GM21723 (cell line): Measurements from ENCODE around the gene DCAF8L2.
"Not testable (repeated sequence)": the region's sequence is repeated elsewhere in the genome, so short reads cannot be mapped to it uniquely, and the experiment has no call there.

Source experiments
- ATAC-seq: cut with Tn5 transposase; IDR thresholded peaks from one replicate; pipeline ENCODE4 v1.9.1; 2021; ENCODE audit warnings: mild to moderate bottlenecking, moderate library complexity; ENCODE audit not compliant: unreplicated experiment

Gene DCAF8L2

GRCh38 chrX:27590044-27590443, at the start of gene DCAF8L2:
TSS of gene DCAF8L2 (plus strand) at chrX:27590344. CDS start at chrX:27746896, 156,552 bp downstream.
- no peak for ATAC-seq

- ATAC-seq: not testable (repeated sequence)
Observed at GRCh38 chrX:27541161-27541560, 49.0 kb upstream of the DCAF8L2 start.

GRCh38 chrX:27548624-27549023, 41.5 kb upstream of the DCAF8L2 start:
- ATAC-seq: no peak

GRCh38 chrX:27549688-27550087, 40.5 kb upstream of the DCAF8L2 start:
- ATAC-seq: no peak

GRCh38 chrX:27555514-27555913, 34.6 kb upstream of the DCAF8L2 start:
- ATAC-seq: no peak

GRCh38 chrX:27565992-27566391, 24.2 kb upstream of the DCAF8L2 start:
- no peak for ATAC-seq

GRCh38 chrX:27571164-27571563, 19.0 kb upstream of the DCAF8L2 start:
- ATAC-seq: no peak

- no peak for ATAC-seq
Observed at GRCh38 chrX:27575565-27575964, 14.6 kb upstream of the DCAF8L2 start.

GRCh38 chrX:27583976-27584375, 6.2 kb upstream of the DCAF8L2 start:
- ATAC-seq: no peak

- ATAC-seq: no peak
Observed at GRCh38 chrX:27591938-27592337, 1.8 kb downstream of the DCAF8L2 start.

- no peak for ATAC-seq
Observed at GRCh38 chrX:27597508-27597907, 7.4 kb downstream of the DCAF8L2 start.

- no peak for ATAC-seq
Observed at GRCh38 chrX:27598312-27598711, 8.2 kb downstream of the DCAF8L2 start.

GRCh38 chrX:27599928-27600327, 9.8 kb downstream of the DCAF8L2 start:
- no peak for ATAC-seq

GRCh38 chrX:27600686-27601085, 10.5 kb downstream of the DCAF8L2 start:
- ATAC-seq: no peak

- ATAC-seq: no peak
Observed at GRCh38 chrX:27608671-27609070, 18.5 kb downstream of the DCAF8L2 start.

- ATAC-seq: no peak
Observed at GRCh38 chrX:27619459-27619858, 29.3 kb downstream of the DCAF8L2 start.

GRCh38 chrX:27619975-27620374, 29.8 kb downstream of the DCAF8L2 start:
- no peak for ATAC-seq

- ATAC-seq: no peak
Observed at GRCh38 chrX:27622883-27623282, 32.7 kb downstream of the DCAF8L2 start.

- ATAC-seq: no peak
Observed at GRCh38 chrX:27626066-27626465, 35.9 kb downstream of the DCAF8L2 start.

- ATAC-seq: no peak
Observed at GRCh38 chrX:27633328-27633727, 43.2 kb downstream of the DCAF8L2 start.

- no peak for ATAC-seq
Observed at GRCh38 chrX:27656581-27656980, 66.4 kb downstream of the DCAF8L2 start.

- no peak for ATAC-seq
Observed at GRCh38 chrX:27660878-27661277, 70.7 kb downstream of the DCAF8L2 start.

GRCh38 chrX:27671234-27671633, 81.1 kb downstream of the DCAF8L2 start:
- no peak for ATAC-seq

- no peak for ATAC-seq
Observed at GRCh38 chrX:27674491-27674890, 84.3 kb downstream of the DCAF8L2 start.
